HepG2 (cell line): ENCODE measurements around the gene PRKCE. TPM values are rescaled to one million over a fixed set of nuclear protein-coding genes. Genes with fewer than 3 reads are reported as not detected.
A peak's percentile ranks its signal among the peaks of the same experiment; 100 is the strongest.

Experiments
- AKNA ChIP-seq: sonication (generic); formaldehyde crosslinking; IDR thresholded peaks from 2 replicates; pipeline ENCODE4 v1.4.0; 2020; ENCODE audit warnings: missing genetic modification reagents, borderline replicate concordance
- CENPX ChIP-seq: sonication (generic); formaldehyde crosslinking; IDR thresholded peaks from 2 replicates; pipeline ENCODE4 v1.9.0; 2021; ENCODE audit warnings: mild to moderate bottlenecking, missing genetic modification reagents, moderate library complexity
- CHD2 ChIP-seq: IDR thresholded peaks from 2 replicates; pipeline ENCODE4 v1.6.1; 2011; ENCODE audit warnings: low read depth, low read length, improper control_type of control experiment
- EZH2 ChIP-seq: conservative IDR thresholded peaks from 2 replicates; pipeline ENCODE4 v1.6.1; 2012; ENCODE audit warnings: mild to moderate bottlenecking, low read depth, low read length, moderate library complexity
- JARID2 ChIP-seq: sonication (generic); formaldehyde crosslinking; IDR thresholded peaks from 2 replicates; pipeline ENCODE4 v1.8.1; 2023; ENCODE audit warnings: missing genetic modification reagents, inconsistent platforms; ENCODE audit not compliant: insufficient replicate concordance
- NFE2L1 ChIP-seq: sonication (generic); formaldehyde crosslinking; IDR thresholded peaks from 2 replicates; pipeline ENCODE4 v1.4.0; 2020; ENCODE audit warnings: missing genetic modification reagents, mild to moderate bottlenecking, borderline replicate concordance
- NFYC ChIP-seq: IDR thresholded peaks from 2 replicates; pipeline ENCODE4 v1.6.1; 2016; ENCODE audit warnings: missing genetic modification reagents, missing compliant biosample characterization
- SP5 ChIP-seq: IDR thresholded peaks from 2 replicates; pipeline ENCODE4 v1.6.1; 2016; ENCODE audit warnings: low read depth, borderline replicate concordance
- WIZ ChIP-seq: sonication (generic); formaldehyde crosslinking; IDR thresholded peaks from 2 replicates; pipeline ENCODE4 v1.5.1; 2020; ENCODE audit warnings: mild to moderate bottlenecking, missing genetic modification reagents
- ZNF451 ChIP-seq: sonication (generic); formaldehyde crosslinking; IDR thresholded peaks from 2 replicates; pipeline ENCODE4 v1.5.0; 2020; ENCODE audit warnings: mild to moderate bottlenecking, missing genetic modification reagents
- polyA plus RNA-seq, 8 experiments: library from polyadenylated mRNA; depleted of rRNA in 3 of 8; stranded (reverse) in 7 of 8; unstranded in 1 of 8; fragments of >200 nt; fragmentation: Illumina TruSeq in 4 of 8; extraction: Trizol in 4 of 8; gene quantifications; 2 replicates each; pipeline versions ENCODE4 v1.2.1 to v1.2.3, GENCODE V29; 2011 to 2016; ENCODE audit warnings: low read depth in 4 of 8, missing spikeins in 1 of 8, mixed read lengths in 1 of 8; ENCODE audit not compliant: insufficient read depth in 1 of 8
- total RNA-seq, 5 experiments: library from RNA; depleted of rRNA; stranded (reverse); fragments of >200 nt; fragmentation: Illumina TruSeq; extraction: Trizol; gene quantifications; 2 replicates each; pipeline ENCODE4 v1.2.3, GENCODE V29; 2016; ENCODE audit warnings: low read depth in 1 of 5
- TF ChIP-seq, protein P1 (sequence below): sonication (generic); formaldehyde crosslinking; IDR thresholded peaks from 2 replicates; pipeline ENCODE4 v1.4.0; 2020; ENCODE audit warnings: mild to moderate bottlenecking, missing genetic modification reagents
- TF ChIP-seq, protein P2 (sequence below): sonication (generic); formaldehyde crosslinking; IDR thresholded peaks from 2 replicates; pipeline ENCODE4 v1.4.0; 2020; ENCODE audit warnings: mild to moderate bottlenecking, missing genetic modification reagents, borderline replicate concordance
- TF ChIP-seq, protein P3 (sequence below): sonication (generic); formaldehyde crosslinking; IDR thresholded peaks from 2 replicates; pipeline ENCODE4 v1.9.0; 2022; ENCODE audit warnings: missing genetic modification reagents, mild to moderate bottlenecking, borderline replicate concordance
- TF ChIP-seq, protein P4 (sequence below): sonication (generic); formaldehyde crosslinking; IDR thresholded peaks from 2 replicates; pipeline ENCODE4 v1.4.0; 2020; ENCODE audit warnings: missing genetic modification reagents
- TF ChIP-seq, protein P5 (sequence below): sonication (generic); formaldehyde crosslinking; IDR thresholded peaks from 2 replicates; pipeline ENCODE4 v1.4.0; 2020; ENCODE audit warnings: mild to moderate bottlenecking, missing genetic modification reagents

PRKCE gene
- total and polyA plus RNA-seq, 2 of the 13 experiments (the other 11 are each of a cell fraction or from before 2014, with no cell fraction given): 1.0 to 3.9 TPM

GRCh38 chr2:45610281-45611019, 41.0 kb upstream of the PRKCE start (continued):
- TF ChIP-seq, protein P1, sequence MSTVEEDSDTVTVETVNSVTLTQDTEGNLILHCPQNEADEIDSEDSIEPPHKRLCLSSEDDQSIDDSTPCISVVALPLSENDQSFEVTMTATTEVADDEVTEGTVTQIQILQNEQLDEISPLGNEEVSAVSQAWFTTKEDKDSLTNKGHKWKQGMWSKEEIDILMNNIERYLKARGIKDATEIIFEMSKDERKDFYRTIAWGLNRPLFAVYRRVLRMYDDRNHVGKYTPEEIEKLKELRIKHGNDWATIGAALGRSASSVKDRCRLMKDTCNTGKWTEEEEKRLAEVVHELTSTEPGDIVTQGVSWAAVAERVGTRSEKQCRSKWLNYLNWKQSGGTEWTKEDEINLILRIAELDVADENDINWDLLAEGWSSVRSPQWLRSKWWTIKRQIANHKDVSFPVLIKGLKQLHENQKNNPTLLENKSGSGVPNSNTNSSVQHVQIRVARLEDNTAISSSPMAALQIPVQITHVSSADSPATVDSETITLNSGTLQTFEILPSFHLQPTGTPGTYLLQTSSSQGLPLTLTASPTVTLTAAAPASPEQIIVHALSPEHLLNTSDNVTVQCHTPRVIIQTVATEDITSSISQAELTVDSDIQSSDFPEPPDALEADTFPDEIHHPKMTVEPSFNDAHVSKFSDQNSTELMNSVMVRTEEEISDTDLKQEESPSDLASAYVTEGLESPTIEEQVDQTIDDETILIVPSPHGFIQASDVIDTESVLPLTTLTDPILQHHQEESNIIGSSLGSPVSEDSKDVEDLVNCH (CRISPR knock-in tag): no peak
- TF ChIP-seq SP5 (CRISPR knock-in tag) (no peak), EZH2 (no peak), ZNF451 (no peak), CHD2 (no peak), NFYC (CRISPR knock-in tag) (no peak), WIZ (CRISPR knock-in tag) (no peak), NFE2L1 (CRISPR knock-in tag) (no peak), AKNA (CRISPR knock-in tag) (0 out of 2 replicates have a peak, but pooled peaks have one; percentile 29), JARID2 (CRISPR knock-in tag) (no peak), CENPX (CRISPR knock-in tag) (no peak)
- TF ChIP-seq, protein P2, sequence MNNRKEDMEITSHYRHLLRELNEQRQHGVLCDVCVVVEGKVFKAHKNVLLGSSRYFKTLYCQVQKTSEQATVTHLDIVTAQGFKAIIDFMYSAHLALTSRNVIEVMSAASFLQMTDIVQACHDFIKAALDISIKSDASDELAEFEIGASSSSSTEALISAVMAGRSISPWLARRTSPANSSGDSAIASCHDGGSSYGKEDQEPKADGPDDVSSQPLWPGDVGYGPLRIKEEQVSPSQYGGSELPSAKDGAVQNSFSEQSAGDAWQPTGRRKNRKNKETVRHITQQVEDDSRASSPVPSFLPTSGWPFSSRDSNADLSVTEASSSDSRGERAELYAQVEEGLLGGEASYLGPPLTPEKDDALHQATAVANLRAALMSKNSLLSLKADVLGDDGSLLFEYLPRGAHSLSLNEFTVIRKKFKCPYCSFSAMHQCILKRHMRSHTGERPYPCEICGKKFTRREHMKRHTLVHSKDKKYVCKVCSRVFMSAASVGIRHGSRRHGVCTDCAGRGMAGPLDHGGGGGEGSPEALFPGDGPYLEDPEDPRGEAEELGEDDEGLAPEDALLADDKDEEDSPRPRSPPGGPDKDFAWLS (CRISPR knock-in tag): no peak
- TF ChIP-seq, protein P3, sequence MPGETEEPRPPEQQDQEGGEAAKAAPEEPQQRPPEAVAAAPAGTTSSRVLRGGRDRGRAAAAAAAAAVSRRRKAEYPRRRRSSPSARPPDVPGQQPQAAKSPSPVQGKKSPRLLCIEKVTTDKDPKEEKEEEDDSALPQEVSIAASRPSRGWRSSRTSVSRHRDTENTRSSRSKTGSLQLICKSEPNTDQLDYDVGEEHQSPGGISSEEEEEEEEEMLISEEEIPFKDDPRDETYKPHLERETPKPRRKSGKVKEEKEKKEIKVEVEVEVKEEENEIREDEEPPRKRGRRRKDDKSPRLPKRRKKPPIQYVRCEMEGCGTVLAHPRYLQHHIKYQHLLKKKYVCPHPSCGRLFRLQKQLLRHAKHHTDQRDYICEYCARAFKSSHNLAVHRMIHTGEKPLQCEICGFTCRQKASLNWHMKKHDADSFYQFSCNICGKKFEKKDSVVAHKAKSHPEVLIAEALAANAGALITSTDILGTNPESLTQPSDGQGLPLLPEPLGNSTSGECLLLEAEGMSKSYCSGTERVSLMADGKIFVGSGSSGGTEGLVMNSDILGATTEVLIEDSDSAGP (CRISPR knock-in tag): no peak
- TF ChIP-seq, protein P4, sequence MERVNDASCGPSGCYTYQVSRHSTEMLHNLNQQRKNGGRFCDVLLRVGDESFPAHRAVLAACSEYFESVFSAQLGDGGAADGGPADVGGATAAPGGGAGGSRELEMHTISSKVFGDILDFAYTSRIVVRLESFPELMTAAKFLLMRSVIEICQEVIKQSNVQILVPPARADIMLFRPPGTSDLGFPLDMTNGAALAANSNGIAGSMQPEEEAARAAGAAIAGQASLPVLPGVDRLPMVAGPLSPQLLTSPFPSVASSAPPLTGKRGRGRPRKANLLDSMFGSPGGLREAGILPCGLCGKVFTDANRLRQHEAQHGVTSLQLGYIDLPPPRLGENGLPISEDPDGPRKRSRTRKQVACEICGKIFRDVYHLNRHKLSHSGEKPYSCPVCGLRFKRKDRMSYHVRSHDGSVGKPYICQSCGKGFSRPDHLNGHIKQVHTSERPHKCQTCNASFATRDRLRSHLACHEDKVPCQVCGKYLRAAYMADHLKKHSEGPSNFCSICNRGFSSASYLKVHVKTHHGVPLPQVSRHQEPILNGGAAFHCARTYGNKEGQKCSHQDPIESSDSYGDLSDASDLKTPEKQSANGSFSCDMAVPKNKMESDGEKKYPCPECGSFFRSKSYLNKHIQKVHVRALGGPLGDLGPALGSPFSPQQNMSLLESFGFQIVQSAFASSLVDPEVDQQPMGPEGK (CRISPR knock-in tag): no peak; the same call in 1 of the 2 replicates
- TF ChIP-seq, protein P5, sequence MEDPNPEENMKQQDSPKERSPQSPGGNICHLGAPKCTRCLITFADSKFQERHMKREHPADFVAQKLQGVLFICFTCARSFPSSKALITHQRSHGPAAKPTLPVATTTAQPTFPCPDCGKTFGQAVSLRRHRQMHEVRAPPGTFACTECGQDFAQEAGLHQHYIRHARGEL (CRISPR knock-in tag): no peak
